HG03342 (cell line): ENCODE results near the gene OLFM1.

Experiments used
- ATAC-seq: cut with Tn5 transposase; IDR thresholded peaks from one replicate; pipeline ENCODE4 v1.9.1; 2021; ENCODE audit warnings: mild to moderate bottlenecking, moderate library complexity; ENCODE audit not compliant: unreplicated experiment

OLFM1 gene

GRCh38 chr9:135129137-135129695 is 41.7 kb downstream of the OLFM1 start:
- no peak for ATAC-seq

- no peak for ATAC-seq
These were observed 42.9 kb downstream of the OLFM1 start for GRCh38 chr9:135130207-135130976.

- no peak for ATAC-seq
These were observed 44.0 kb downstream of the OLFM1 start for GRCh38 chr9:135131488-135131887.

- ATAC-seq, result no peak
These were observed 44.5 kb downstream of the OLFM1 start for GRCh38 chr9:135132008-135132407.

GRCh38 chr9:135134268-135135022 is 47.0 kb downstream of the OLFM1 start:
- no peak for ATAC-seq

- ATAC-seq, result no peak
These were observed 47.9 kb downstream of the OLFM1 start for GRCh38 chr9:135135171-135135928.

GRCh38 chr9:135135929-135136315 is 48.5 kb downstream of the OLFM1 start:
- ATAC-seq, result no peak

GRCh38 chr9:135136481-135136880 is 49.0 kb downstream of the OLFM1 start:
- ATAC-seq, result no peak

- no peak for ATAC-seq
These were observed 49.7 kb downstream of the OLFM1 start for GRCh38 chr9:135136991-135137832.

GRCh38 chr9:135138078-135138855 is 50.8 kb downstream of the OLFM1 start:
- ATAC-seq, result no peak

- no peak for ATAC-seq
These were observed 52.0 kb downstream of the OLFM1 start for GRCh38 chr9:135139366-135139959.

GRCh38 chr9:135141183-135141774 is 53.8 kb downstream of the OLFM1 start:
- ATAC-seq, result no peak

- ATAC-seq, result no peak
These were observed 57.2 kb downstream of the OLFM1 start for GRCh38 chr9:135144581-135145170.

GRCh38 chr9:135145312-135145711 is 57.8 kb downstream of the OLFM1 start:
- ATAC-seq, result no peak

- ATAC-seq, result no peak
These were observed 58.8 kb downstream of the OLFM1 start for GRCh38 chr9:135146241-135146640.

GRCh38 chr9:135146766-135147473 is 59.5 kb downstream of the OLFM1 start:
- ATAC-seq, result no peak

- ATAC-seq, result no peak
These were observed 60.0 kb downstream of the OLFM1 start for GRCh38 chr9:135147474-135147805.

- ATAC-seq, result no peak
These were observed 60.5 kb downstream of the OLFM1 start for GRCh38 chr9:135147938-135148337.
